Measurements from ENCODE around the gene VN1R2. TPM values are rescaled to one million over a fixed set of nuclear protein-coding genes. Genes with fewer than 3 reads are reported as not detected.

Gene VN1R2
- total RNA-seq, 4 donors from 2014 or later: not detected

DNA sequence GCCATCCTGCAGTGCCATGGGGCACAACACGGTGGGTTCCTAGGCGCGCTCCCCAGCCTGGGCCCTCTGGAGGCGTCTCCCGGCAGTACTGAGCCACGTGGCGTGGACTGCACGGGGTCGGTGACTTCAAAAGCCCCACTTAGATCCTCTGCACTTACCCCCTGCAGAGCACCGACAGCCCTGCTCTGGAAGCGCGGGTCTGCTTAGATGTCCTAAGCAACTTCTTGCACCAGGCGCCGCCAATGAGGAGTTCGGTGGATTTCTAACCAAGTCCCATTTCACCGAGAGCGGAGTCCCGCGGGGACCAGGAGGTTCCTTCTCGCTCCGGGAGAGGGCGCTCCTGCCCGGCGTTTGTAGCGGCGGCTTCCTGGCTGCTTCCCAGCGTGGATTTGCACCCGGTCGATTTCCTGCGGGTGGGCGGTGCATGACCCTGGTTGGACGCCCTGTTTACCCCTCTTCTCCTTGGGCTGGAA lies 50.3 kb downstream of the VN1R2 start:
- TF ChIP-seq, protein P1, sequence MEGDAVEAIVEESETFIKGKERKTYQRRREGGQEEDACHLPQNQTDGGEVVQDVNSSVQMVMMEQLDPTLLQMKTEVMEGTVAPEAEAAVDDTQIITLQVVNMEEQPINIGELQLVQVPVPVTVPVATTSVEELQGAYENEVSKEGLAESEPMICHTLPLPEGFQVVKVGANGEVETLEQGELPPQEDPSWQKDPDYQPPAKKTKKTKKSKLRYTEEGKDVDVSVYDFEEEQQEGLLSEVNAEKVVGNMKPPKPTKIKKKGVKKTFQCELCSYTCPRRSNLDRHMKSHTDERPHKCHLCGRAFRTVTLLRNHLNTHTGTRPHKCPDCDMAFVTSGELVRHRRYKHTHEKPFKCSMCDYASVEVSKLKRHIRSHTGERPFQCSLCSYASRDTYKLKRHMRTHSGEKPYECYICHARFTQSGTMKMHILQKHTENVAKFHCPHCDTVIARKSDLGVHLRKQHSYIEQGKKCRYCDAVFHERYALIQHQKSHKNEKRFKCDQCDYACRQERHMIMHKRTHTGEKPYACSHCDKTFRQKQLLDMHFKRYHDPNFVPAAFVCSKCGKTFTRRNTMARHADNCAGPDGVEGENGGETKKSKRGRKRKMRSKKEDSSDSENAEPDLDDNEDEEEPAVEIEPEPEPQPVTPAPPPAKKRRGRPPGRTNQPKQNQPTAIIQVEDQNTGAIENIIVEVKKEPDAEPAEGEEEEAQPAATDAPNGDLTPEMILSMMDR (IDR thresholded peaks at IDR 0.05 in 4 of 5, conservative IDR thresholded peaks at IDR 0.05 in 1 of 5): peak in 3 of 5 experiments; percentile 14 to 35 (median 25)
- TF ChIP-seq POLR2A (IDR thresholded peaks at IDR 0.05): no peak
- DNase-seq: no peak
- H3K27ac ChIP-seq: no peak overlapping the region
- H3K4me1 ChIP-seq: no peaks in the 10 kb centered on the region
- no peaks in the 10 kb centered on the region for H3K36me3 ChIP-seq
- peaks cover 0 to 4% (median 0%) of the 10 kb centered on the region in 3 donors for H3K9me3 ChIP-seq
- ATAC-seq: no peak
- H3K27me3 ChIP-seq: peaks cover 0 to 18% (median 7%) of the 10 kb centered on the region in 3 donors
- in situ Hi-C loops (cut with MboI; ENCODE audit: low sequenced_read_pairs in 4 of 4) (no loop called here), intact Hi-C loops (cut with DNase I; ENCODE audit: low total_unique reads) (no loop called here)
- no peak overlapping the region for H3K4me3 ChIP-seq

Other genes with a start within 250 kb of the VN1R2 start
- under 1 TPM in 1 of 4 donors, not detected in 3; 0.12 TPM for gene ERVV-1, start 244.4 kb upstream of the VN1R2 start, total RNA-seq
- not detected for gene ERVV-2, start 213.6 kb upstream of the VN1R2 start, total RNA-seq
- gene ZNF160, start 154.9 kb upstream of the VN1R2 start, total RNA-seq: 10 to 100 TPM in 3 of 4 donors, 1 to 10 TPM in 1; 8.3 to 20.7 (median 11.9) TPM
- 1 to 10 TPM; 1.6 to 4.0 (median 3.7) TPM for gene ZNF415, start 125.4 kb upstream of the VN1R2 start, total RNA-seq
- 1 to 10 TPM; 3.0 to 5.1 (median 4.5) TPM for gene ZNF347, start 99.2 kb upstream of the VN1R2 start, total RNA-seq
- gene ZNF665, start 64.9 kb upstream of the VN1R2 start, total RNA-seq: under 1 TPM in 2 of 4 donors, not detected in 2; 0.13 to 0.27 TPM
- 1 to 10 TPM; 1.7 to 7.2 (median 4.8) TPM for gene ZNF677, start 3.4 kb upstream of the VN1R2 start, total RNA-seq
- gene VN1R4, start 9.4 kb downstream of the VN1R2 start, total RNA-seq: not detected
- 1 to 10 TPM in 3 of 4 donors, under 1 TPM in 1; 1.00 to 2.3 (median 1.4) TPM for gene ZNF845, start 75.5 kb downstream of the VN1R2 start, total RNA-seq
- under 1 TPM; 0.26 to 0.92 (median 0.30) TPM for gene ZNF525, start 107.4 kb downstream of the VN1R2 start, total RNA-seq
- gene ZNF765, start 136.9 kb downstream of the VN1R2 start, total RNA-seq: 1 to 10 TPM; 3.8 to 9.8 (median 5.3) TPM
- gene ZNF761, start 173.7 kb downstream of the VN1R2 start, total RNA-seq: 1 to 10 TPM; 3.7 to 7.0 (median 4.1) TPM
- 1 to 10 TPM in 1 of 4 donors, under 1 TPM in 3; 0.29 to 1.1 (median 0.57) TPM for gene ZNF813, start 209.4 kb downstream of the VN1R2 start, total RNA-seq